CMK (cell line): Measurements from ENCODE around the gene CTDSP1.

Experiments used
- DNase-seq: peaks from one replicate; pipeline ENCODE4 v3.0.0-alpha.2; 2010; ENCODE audit warnings: low read depth

The CTDSP1 gene, protein sequence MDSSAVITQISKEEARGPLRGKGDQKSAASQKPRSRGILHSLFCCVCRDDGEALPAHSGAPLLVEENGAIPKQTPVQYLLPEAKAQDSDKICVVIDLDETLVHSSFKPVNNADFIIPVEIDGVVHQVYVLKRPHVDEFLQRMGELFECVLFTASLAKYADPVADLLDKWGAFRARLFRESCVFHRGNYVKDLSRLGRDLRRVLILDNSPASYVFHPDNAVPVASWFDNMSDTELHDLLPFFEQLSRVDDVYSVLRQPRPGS

DNA sequence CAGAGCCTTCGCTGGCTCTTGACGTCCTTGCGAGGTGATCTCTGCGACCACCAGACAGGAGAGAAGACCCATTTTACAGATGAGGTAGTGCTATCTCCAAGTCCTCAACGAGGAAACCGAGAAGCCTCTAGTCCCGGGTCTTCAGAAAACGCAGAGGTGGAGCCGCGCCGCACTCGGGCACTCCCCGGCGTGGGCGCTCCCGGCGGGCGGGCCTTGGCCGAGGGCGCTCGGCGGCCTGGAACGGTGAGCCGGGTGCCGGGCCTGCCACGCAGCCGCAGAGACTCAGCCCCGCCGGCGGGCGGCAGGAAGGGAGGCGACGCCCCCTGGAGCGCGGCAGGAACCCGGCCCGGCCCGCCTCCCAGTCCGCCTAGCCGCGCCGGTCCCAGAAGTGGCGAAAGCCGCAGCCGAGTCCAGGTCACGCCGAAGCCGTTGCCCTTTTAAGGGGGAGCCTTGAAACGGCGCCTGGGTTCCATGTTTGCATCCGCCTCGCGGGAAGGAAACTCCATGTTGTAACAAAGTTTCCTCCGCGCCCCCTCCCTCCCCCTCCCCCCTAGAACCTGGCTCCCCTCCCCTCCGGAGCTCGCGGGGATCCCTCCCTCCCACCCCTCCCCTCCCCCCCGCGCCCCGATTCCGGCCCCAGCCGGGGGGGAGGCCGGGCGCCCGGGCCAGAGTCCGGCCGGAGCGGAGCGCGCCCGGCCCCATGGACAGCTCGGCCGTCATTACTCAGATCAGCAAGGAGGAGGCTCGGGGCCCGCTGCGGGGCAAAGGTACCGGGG lies at the start of gene CTDSP1:
TSS of gene CTDSP1 (plus strand) at position 478 of the 776 bp plus-strand sequence. CDS start at position 701, 223 bp downstream.
- DNase-seq: no peak

DNA sequence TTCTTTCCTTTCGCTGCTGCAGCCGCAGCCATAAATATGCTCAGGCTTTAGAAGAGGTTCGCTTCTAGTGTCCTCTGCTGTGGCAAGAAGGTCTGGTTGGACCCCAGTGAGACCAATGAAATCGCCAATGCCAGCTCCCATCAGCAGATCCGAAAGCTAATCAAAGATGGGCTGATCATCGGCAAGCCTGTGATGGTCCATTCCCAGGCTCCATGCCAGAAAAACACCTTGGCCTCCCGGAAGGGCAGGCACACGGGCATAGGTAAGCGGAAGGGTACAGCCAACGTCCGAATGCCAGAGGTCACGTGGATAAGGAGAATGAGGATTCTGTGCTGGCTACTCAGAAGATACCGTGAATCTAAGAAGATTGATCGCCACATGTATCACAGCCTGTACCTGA lies 45.6 kb upstream of the CTDSP1 start:
- no peak for DNase-seq

DNA sequence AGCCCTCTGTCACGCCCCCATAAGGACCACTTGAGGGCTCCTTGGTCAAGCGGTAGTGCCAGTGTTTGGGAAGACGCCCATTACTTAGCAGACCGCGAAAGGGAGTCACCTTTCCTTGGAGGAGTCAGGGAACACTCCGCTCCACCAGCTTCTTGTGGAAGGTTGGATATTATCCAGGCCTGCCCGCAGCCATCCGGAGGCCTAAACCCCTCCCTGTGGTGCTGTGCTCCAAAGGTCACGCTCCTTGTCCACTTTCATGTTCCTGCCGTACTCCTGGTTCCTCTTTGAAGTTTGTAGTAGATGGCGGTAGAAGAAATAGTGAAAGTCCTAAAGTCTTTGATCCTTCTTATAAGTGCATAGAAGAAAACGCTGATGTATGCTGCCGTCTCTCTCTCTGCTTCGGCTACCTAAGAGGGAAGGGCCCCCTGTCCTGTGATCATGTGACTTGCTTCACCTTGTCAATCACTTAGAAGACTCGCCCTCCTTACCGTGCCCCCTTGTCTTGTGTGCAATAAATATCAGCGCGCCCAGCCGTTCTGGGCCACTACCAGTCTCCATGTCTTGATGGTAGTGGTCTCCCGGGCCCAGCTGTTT lies 44.7 kb upstream of the CTDSP1 start:
- DNase-seq: no peak

DNA sequence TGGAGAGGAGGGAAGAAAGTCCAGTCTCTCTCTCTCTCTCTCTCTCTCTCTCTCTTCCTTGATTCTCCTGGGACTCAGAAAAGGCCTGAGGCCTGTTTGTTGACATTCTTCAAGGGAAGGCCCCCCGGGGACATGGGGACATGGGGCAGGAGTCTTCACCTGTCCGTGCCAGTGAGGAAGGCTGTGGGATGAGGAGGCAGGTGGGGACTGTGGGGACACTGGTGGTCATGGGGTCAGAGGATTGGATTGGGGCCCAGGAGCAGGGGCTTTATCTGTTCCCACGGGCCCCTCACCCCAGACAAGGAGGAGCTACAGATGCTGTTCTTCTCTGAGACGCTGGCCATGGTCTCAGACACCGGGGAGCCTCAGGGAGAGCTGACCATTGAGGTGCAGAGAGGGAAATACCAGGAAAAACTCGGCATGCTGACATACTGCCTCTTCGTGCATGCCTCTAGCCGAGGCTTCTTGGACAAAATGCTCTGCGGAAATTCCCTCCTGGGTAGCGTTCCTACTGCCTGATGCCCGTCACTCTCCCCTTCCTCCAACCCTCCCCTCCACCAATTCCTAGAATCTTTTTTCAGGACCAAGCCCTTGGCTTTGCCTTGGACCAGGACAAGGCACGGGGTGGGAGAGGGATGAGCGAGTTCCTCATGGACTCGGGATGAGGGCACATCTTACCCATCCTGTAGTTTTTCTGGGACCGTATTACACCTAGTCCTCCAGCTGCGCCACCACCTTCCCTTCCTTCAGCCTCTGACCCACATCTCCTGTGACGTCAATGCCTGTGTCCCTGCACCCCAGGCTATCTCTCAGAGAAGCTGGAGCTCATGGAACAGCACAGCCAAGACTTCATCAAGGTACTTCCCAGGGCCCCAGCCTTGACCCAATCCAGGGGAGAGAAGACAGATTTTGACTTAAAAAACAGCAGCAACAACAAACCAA lies 42.2 kb upstream of the CTDSP1 start:
- DNase-seq: no peak

DNA sequence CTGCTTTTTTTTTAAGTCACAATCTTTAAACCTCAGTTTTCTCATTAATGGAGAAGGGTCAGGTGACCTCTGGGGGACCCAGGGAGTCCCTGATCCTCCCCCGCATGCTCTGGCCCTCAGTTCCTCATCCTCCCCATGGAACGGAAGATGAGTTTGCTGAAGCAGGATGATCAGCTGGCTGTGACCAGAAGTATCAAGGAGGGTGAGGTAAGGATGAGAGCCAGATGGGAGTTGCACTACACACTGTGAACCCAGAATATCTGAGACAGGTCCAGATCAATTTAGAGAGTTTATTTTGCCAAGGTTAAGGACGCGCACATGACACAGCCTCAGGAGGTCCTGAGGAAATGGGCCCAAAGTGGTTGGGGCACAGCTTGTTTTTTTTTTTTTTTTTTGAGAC lies 39.2 kb upstream of the CTDSP1 start:
- peak; percentile 65 for DNase-seq

DNA sequence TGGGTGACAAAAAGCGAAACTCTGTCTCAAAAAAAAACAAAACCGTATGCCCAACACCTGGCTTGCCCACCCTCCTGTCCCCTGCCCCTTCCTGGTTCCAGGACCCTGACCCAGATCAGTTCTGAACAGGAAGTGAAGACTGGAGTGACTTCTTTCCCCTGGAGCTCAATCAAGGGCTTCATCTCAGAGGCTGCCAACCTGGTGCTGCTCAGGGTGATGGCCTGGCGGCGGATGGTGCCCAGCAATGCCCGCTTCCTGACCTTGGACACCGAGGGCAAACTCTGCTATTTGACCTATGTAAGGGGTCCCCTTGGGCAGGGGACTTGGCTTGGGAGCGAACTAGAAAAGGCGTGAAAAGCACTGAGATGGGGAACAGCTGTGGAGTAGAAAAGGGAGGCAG lies 37.1 kb upstream of the CTDSP1 start:
- no peak for DNase-seq

DNA sequence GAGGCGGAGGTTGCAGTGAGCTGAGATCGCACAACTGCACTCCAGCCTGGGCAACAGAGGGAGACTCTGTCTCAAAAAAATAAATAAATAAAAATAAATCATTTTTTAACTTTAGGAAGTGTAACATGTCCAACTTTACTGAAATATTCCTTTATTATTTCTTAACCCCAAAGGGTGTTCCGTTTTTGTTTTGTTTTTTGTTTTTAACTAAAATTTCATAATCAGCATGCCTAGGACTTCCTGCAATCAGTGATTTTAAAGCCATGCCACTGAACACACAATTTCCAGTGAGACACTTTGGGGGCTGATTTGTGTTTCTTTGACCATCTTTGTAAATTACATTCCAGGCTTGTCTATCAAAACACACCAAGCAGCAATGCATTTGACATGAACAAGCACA lies 35.9 kb upstream of the CTDSP1 start:
- no peak for DNase-seq

DNA sequence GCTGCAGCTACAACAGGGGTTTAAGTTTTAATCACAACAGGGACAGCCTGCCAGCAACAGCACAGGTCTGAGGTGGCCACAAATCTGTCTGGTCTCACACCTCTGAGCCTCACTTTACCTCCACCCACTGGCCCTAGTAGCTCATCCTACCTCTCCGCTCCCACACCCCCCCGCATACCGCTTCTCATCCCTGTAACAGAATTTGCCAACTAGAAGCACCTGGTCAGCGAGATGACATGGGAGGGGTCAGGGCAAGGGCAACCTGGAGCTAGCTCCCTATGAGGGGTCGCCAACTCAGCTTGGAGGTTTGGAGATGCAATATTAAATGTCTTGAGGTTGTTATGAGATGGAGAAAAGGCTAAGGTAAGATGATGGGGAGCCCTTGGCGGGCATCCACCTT lies 35.5 kb upstream of the CTDSP1 start:
- DNase-seq: no peak

DNA sequence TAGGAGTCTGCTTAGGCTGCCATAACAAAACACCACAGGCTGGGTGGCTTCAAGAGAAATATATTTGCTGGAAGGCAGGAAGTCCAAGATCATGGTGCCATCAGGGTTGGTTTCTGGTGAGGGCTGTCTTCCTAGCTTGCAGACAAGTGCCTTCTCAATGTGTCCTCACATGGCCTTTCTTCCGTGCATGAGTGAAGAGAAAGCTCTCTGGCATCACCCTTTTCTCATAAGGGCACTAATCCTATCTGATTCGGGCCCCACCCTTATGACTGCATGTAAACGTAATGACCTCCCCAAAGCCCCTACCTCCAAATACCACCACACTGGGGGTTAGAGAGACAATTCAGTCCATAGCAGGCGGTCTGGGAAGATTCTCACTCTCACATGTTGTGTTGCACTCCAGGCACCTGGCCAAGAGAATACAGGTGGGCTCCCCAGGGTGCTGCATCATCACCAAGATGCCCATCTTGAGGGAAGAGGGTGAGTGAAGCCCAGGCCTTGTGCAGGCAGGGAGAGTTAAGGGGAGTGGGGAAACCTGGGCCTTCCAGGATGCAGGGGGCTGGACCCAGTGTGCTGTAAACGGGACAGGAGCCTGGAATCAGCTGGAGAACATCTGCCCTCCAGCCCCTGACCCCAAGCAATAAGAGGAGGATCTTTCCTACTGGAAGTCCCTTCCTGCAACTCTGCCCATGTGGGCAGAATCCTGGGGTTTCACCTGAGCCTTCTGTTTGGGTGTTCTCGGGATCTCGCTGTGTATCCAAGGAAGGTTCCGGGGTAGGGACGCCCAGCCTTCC lies 32.9 kb upstream of the CTDSP1 start:
- no peak for DNase-seq

DNA sequence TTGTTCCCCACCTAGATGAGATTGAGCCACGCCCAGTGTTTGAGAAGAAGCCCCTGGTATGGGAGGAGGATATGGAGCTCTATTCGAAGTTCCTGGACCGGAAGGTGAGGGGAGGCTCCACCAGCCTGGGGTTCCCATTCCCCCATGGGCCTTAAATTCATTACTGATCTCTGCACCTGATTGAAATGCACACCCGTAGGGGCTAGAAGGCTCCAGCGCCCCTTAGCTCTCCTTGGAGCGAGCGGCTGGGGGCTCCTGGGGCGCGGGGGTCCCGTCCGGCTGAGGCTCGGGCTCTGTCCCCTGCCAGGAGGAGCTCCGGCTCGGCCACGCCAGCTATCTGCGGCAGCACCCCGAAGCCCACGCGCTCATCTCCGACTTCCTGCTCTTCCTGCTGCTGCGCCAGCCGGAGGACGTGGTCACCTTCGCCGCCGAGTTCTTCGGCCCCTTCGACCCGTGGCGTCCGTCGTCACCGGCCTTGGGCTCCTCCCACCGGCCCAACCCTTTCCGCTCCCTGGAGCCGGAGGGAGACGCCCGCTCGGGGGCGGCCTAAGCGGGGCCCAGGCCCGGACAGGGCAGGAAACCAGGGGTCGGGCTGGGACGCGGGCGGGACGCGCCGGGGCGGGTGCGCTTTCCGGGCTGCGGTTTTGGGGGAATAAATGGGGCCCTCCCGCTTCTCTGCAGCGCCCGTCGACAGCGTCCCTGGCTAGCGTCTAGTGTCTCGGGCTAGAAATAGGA lies 32.1 kb upstream of the CTDSP1 start:
- peak; percentile 88 for DNase-seq

DNA sequence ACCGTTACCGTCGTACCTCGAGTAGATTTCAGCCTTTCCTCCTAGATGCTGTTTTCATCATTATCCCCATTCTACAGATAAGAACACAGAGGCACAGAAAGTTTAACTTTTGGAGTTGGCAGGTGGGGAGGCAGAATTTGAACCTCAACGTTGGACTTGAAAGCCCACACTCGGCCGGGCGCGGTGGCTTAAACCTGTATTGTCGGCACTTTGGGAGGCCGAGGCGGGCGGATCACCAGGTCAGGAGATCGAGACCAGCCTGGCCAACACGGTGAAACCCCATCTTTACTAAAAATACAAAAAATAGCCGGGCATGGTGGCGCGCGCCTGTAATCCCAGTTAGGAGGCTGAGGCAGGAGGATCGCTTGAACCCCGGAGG lies 31.5 kb upstream of the CTDSP1 start:
- DNase-seq: no peak

DNA sequence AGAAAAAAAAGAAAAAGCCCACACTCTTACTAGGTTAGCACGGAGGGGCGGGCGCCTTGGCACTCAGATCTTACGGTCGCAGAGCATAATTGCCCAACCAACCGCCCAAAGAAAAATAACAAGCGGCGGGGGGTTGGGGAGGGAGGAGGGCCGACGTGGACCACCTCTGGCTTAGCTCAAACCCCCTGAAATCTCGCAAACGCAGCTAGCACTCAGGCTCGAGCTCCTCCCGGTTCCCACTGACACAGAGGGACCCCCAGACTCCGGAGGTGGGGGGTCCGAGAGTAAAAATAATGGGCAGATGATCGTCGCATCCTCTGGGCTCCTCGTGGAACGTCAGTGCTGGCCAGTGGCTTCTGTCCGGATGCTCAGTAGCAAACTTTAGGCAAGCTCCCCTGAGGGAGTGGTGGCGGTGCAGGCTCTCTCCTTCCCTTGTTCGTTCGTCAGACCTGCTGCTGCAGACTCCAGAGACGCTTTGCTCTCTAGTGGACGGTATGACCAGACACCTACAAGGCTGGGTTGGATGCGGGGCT lies 31.0 kb upstream of the CTDSP1 start:
- no peak for DNase-seq

DNA sequence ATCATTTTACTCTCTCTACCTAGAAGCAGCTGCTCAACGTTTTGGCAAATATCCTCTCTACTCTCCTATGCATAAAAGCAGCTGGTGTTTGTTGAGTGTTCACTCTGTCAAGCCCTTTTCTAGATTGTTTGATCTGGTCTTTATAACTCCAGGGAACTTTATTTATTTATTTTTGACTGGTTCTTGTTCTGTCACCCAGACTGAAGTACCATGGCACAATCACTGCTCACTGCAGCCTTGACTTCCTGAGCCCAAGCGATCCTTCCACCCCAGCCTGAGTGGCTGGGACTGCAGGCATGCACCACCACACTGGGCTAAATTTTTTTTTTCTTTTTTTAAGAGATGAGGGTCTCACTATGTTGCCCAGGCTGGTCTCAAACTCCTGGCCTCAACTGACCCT lies 30.3 kb upstream of the CTDSP1 start:
- no peak for DNase-seq

DNA sequence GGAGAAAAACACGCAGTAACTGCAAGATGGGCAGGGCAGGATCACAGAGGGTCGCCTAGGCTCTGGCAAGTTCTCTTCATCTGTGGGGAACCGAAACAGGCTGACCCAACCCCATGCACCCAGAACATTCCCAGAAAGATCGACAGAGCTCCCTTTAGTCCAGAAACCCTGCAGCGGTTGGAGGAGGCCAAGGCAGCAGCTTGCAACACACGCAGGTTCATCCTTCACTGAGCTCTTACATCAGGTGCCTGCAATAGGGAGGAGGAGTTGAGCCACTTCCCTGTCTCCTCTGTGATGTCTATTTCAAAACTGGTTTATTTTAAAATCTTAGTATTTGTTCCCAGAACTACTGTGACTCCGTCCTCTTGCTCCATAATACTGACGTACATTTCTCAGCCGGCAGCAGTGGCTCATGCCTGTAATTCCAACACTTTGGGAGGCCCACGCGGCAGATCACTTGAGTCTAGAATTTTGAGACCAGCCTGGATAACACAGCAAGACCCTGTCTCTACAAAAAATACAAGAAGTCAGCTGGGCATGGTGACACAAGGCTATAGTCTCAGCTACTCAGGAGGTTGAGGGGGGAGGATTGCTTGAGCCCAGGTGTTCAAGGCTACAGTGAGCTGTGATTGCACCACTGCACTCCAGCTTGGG lies 29.1 kb upstream of the CTDSP1 start:
- no peak for DNase-seq

DNA sequence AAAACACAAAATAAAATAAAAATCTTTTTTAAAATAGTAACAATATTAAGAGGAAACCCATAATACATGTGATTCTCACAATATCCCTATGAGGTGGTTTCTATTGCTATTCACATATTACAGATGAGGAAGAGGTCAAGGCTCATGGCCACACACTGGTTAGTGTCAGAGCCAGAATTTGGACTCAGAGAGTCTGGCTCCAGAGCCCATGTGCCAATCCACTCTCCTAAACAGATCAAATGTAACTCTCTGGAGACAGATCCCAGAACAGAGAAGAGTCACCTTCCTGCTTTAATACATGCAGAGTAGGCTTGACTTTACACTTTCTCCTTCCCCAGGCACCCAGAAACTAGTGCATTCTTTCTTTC lies 27.7 kb upstream of the CTDSP1 start:
- DNase-seq: no peak

DNA sequence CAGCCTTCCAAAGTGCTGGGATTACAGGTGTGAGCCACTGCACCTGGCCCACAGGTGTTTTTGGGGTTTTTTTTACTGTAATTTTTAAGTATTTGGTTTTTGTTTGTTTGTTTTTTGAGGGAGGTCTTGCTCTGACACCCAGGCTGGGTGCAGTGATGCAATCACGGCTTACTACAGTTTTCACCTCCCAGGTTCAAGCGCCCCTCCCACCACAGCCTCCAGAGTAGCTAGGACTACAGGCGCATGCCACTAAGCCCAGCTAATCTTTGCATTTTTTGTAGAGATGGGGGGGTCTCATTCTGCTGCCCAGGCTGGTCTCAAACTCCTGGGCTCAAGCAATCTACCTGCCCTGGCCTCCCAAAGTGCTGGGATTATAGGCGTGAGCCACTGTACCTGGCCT lies 24.9 kb upstream of the CTDSP1 start:
- no peak for DNase-seq

DNA sequence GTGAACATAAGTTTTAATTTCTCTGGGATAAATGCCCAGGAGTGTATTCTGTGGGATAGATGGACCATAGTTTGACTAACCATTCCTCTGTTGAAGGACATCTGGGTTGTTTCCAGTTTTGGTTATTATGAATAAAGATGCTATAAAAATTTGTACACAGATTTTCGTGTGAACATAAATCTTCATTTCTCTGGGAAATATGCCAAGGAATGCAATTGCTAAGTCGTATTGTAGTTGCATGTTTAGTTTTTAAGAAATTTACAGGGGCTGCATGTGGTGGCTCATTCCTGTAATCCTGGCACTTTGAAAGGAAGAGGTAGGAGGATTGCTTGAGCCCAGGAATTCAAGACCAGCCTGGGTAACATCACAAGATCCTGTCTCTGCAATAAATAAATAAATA lies 24.5 kb upstream of the CTDSP1 start:
- no peak for DNase-seq

DNA sequence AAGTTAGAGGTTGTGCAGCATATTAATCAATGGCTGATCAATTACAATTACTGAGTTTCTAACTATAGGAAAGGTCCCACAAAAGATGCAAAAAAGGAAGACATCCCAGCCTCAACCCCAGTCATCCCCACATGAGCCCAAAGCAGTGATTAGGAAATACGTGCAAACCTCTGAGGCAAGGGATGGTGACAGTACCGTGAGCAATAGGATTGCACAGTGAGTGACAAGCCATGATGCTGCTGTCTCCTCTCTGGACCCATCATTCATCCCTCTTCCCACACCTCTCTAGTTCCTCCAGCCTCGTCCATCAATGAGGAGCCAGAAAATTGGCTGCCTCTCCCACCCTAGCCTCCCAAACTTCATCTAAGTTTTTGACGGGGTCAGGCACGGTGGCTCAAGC lies 21.6 kb upstream of the CTDSP1 start:
- no peak for DNase-seq

DNA sequence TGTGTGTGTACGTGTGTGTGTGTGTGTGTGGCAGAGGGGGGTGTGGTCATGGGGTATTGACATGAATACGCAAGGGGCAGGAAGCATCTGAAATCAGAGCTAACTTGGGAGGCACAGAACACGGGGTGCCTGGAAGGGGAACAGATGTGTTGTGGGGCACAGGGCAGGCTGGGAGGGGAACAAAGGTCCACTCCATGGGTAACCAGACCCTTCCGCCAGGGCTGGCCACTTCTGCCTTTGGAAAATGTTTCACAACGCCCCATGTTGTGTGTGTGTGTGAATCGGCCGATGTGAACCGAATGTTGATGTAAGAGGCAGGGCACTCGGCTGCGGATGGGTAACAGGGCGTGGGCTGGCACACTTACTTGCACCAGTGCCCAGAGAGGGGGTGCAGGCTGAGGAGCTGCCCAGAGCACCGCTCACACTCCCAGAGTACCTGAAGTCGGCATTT lies 17.7 kb upstream of the CTDSP1 start, which contains the start of gene SLC11A1:
TSS of gene SLC11A1 (plus strand) at position 358 of the 451 bp plus-strand sequence. CDS start 96 bp downstream, outside the sequence.
- no peak for DNase-seq

DNA sequence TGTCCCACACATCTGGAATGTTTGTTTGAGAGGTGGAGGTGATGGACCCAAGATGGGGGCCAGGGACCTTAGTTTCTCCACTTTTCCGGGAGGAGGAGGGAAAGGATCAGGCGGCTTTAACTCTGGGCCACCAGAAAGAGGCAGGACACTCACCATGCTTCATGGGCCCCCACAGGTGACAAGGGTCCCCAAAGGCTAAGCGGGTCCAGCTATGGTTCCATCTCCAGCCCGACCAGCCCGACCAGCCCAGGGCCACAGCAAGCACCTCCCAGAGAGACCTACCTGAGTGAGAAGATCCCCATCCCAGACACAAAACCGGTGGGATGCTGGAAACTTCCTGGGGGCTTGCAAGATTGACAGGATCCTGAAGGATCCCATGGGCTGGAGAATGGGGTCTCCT lies 16.9 kb upstream of the CTDSP1 start:
- DNase-seq: no peak
